A172 (cell line): ENCODE results near the gene USP32. TPM values are rescaled to one million over a fixed set of nuclear protein-coding genes. Genes with fewer than 3 reads are reported as not detected.

Experiments
- DNase-seq: peaks from one replicate; pipeline ENCODE4 v3.0.0-alpha.2; 2015; ENCODE audit warnings: low spot score
- total RNA-seq: library from RNA; depleted of rRNA; stranded (reverse); fragments of >200 nt; shearing (Covaris generic); gene quantifications from 2 replicates; pipeline ENCODE4 v1.2.3, GENCODE V29; 2014

The USP32 gene
- total RNA-seq, 1 experiment from 2014 or later: 39.0 TPM

DNA sequence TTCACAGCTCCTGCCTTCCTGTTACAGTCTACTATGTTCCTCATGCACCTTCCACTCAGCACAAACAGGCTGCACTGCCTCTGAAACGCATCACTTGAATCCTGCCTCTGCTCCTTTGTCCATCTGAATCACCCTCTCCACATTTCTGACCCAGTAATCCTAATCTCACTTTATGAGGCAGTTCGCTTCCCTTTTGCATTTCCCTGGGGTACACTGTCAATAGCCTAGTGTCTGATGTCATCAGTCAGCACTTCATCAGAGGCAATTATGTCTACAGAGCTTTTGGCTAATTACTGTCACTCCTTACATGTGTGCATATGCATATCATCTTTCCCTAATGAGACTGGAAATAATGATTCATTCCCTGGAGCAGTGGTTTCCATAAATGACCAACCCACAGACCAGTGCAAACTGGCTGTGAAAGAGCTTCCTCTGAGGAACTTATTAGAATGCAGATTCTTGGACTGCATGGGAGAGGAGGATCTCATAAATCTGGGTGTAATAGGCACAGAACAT, 218.6 kb downstream of the USP32 start:
- no peak for DNase-seq

DNA sequence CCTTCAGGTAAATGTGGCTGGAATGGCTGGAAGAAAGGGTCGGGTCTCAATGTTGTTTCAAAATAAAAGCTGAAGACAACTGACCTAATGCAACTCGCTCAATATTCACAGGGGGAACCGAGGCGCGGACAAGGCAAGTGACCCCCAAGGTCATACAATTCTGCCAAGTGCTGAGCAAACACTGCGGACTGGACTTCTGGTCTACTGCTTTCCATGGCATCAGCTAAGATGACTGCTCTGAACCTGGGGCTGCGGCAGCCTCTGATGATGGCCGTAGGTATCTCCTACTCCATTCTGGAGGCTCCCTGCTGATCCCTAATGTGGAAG, 220.2 kb downstream of the USP32 start:
- no peak for DNase-seq

DNA sequence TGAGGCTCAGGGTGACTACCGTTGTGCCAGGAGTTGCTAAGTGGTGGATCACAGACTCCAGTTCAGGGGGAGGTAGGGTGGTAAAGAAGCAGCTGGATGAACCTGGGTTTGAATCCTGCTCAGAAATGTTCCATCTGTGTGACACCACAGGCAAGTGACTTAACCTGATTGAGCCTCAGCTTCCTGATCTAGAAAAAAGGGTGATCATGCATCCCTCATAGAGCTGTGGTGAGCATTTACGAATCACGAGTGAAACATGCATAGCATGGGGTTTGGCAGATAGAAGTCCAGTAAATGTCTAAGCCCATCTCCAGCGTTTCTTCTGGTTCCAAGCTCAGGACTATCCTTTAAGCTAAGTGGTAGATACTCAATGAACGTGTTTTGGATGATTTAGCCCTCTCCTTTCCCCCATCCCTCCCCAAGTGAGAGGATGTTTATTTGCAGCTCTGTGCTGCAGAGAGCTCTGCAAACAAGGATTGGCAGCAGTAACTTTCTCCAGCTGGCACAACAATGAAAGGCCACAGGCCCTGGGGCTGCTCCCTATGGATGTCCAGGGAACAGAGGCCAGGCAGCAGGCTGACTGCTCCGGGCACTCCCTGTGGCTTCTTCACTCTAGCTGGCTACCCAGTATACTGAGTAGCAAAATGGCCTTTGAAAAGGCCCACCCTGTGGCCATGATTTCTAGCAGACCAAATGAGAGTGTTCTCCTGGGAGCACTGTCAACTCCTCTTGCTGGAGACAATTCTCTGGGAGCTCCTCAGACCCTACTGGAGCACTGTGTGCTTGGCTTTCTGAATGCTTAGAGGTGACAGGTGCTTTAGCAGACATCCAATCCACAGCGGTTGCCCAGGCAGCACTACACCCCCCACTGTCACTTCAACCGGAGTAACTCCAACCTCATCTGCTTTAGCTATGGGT, 220.8 kb downstream of the USP32 start:
- DNase-seq: no peak

DNA sequence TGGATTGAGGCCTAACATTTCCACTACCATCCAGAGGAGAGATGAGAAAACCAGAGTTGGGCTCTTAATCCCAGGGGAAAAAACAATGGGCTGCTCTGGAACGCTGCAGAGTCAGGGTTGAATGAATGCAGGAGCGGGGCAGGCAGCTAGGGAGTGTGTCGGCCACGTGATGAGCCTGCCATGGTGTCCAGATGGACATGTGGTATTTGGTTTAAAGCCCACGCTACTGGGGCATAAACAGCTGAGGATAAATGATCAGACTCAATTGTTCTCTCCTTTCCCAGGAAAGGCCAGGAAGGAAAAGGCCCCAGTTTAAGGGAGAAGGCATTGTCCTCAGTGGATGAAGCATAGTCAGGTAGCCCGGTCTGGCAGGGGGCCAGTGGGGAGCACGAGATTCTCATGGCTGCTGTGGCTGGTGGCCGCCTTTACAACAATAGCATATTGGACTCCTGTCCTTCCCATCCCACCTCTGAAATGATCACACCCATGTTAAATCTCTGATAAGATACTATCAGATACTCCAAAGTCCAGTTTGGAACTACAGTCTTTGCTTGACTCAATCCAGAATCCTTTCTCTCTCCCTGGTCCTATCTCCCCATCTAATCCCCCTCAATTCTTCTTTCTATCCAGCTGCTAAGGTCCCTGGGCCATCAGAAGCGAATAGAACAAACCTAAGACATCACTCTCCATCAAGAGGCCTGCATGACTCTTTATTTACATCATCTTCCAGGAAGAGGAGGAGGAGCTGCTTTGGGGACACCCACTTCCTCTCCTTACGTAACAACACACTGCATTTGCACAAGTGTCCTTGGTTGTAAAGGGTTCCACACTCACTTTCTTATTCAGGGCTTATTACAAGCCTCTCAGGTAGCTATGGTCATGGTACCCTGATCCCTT, 221.8 kb downstream of the USP32 start:
- DNase-seq: peak; percentile 48

DNA sequence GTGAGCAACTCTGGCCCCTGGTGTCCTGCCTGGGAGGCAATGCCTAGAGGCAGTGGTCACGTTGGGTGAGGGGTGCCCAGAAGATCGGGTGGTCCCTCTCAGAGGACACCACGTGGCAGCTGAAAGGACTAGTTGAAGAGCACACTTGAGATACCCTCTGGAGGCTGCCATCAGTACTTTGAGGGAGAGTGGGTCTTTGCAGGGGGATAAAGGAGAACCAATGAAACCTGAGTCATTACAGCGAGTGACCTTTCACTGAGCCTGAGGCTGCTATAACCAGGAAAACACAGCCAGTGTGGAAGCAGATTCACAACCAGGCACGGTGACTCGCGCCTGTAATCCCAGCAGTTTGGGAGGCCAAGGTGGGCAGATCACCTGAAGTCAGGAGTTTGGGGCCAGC, 223.3 kb downstream of the USP32 start:
- no peak for DNase-seq

DNA sequence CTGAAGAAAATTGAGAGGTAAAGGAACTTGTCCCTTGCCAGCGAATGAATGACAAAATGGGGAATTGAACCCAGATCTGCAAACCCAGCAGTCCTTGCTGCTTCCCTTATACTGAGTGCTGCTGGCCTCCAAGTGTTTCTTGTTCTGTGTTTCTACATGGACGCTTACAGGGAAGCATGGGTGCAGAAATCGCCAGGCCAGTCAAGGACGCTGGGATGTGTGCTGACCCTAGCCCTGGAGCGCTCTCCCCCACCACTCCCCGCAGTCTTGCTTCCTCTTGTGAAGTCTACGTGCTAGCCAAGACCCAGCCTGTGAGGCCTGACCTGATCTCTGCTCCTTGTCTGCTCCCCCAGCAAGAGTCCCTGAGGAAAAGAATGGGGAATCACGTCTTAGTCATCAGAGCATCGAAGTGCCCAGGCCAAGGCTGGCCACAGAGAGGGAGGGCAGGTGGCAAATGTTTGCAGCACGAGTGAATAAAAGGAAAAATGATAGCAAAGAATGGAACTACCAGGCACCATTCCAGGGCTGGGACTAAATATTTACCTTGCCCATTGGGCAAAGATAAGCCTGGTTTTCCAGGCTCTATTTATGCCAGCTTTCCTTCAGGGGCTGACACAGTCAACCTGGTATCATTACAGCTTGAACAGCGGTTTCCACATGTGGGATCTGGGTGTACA, 224.7 kb downstream of the USP32 start:
- peak; percentile 42 for DNase-seq

DNA sequence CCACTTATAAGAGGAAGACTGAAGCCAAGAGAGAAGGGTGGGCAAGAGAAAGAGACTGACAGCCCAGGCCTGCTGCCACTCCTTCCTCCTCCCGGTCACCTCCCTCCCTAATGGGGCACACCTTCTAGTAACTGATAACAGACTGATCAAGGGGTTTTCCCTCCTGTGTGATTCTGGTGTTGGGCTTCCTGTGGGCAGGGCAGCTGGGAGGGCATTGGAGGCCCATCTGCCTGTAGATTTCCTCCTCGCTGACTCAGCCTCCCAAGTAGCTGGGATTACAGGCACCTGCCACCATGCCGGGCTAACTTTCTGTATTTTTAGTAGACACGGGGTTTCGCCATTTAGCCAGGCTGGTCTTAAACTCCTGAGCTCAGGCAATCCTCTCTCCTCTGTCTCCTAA, 226.0 kb downstream of the USP32 start:
- peak; percentile 56 for DNase-seq

DNA sequence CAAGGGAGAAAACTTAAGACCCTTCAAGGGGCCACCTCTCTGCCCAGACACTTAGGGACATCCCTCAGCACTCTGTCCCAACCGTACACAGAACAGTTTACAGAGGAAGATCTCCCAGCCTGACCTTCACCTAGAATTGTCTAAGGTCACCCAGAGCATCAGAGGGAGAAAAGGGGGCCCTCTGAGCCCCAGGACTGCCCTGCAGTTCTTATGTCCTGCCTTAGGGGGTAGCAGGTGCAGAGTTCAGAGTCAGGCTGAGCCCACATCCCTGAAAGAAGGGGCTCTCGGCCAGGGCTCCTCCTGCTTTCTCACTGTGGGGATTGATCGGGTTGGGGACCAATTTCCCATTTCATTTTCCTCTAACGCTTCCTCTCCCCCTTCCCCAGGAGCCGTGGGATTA, 226.7 kb downstream of the USP32 start:
- DNase-seq: no peak

DNA sequence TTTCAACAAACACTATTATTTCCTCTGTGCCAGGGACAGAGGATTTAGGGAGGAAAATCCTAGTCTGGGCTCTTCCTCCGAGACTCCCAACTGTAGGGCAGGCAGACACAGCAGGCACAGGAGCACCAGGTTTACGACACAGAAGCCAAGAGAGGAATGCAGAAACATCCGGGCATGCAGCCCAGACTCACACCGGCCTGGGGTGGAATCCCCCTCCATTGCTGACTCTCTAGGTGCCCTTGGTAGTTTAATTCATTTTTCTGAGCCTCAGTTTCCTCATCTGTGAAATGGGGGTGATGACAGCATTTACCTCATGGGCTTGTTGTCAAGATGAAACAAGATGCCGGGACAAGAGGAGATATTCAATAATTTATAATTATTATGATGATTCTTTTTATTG, 227.2 kb downstream of the USP32 start:
- DNase-seq: no peak

DNA sequence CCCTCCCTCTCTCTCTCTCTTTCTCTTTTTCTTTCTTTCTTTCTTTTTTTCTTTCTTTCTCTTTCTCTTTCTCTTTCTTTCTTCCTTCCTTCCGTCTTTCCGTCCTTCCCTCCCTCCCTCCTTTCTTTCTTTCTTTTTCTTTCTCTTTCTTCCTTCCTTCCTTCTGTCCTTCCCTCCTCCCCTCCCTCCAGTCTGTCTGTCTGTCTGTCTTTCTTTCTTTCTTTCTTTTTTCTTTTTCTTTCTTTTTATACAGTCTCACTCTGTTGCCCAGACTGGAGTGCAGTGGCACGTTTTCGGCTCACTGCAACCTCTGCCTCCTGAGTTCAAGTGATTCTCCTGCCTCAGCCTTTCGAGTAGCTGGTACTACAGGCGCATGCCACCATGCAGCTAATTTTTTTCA, 227.8 kb downstream of the USP32 start:
- no peak for DNase-seq

DNA sequence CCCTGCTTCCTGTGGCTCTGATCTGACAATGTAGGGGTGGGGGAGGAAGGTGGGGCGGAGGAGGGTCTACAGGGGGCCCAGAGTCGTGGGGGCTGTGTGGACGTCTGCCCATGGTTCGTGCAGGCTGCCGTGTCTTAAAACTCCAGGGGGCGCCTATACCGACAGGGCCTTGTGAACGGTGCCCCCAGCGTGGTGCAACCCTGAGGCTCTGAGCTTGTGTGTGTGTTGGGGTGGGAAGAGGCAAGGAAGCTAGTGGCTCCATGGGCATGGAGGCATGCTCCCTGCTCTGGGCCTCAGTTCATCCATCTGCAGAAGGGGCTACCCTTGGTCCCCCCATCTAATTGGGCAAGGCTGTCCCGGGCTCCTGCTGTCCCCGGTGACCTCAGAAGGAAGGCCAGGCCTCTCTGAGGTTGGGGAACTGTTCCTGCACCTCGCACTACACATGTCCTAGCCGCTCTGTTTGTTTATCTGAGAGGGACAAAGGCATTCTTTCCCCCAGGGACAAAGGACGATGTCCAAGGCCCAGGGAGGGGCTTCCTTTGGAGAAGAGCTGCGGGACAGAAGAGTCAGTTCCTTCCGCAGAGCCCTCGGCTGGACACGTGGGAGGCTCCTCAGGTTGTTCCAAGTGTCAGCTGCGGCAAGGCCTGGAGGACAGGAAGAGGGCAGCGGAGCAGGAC, 228.7 kb downstream of the USP32 start:
- no peak for DNase-seq

DNA sequence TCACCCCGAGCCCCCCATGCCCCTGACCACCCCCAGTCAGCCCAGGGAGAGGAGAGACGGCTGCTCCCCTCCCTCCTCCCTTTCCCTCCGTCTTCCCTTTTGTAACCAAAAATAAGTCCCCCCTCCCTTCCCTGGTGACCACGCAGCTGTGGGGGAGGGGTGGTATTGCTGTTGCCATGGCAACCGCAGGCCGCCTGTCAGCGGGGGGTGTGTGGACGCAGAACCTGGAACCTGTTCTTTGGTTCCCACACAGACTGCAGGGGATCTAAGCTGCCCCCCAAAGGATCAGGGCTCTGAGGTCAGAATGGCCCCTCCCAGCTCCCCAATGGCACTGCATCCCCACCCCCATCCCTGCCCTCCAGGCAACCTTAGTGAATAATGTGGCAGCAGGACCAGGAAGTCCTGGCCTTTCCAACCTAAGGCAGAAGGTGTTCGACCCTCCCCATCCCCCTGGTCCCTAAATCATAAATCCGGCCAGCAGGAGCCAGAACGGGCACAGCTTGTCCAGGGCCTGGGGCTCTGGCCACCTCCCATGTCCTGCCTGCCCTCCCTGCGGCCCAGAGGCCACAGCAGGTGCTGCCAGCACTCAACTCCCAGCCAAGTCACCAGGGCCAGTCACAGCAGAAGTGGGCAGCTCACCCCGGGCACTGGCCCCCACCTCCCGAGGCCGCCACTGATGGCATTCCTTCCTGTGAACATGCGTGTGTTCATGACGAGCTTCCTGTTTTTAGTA, 230.2 kb downstream of the USP32 start:
- DNase-seq: no peak

DNA sequence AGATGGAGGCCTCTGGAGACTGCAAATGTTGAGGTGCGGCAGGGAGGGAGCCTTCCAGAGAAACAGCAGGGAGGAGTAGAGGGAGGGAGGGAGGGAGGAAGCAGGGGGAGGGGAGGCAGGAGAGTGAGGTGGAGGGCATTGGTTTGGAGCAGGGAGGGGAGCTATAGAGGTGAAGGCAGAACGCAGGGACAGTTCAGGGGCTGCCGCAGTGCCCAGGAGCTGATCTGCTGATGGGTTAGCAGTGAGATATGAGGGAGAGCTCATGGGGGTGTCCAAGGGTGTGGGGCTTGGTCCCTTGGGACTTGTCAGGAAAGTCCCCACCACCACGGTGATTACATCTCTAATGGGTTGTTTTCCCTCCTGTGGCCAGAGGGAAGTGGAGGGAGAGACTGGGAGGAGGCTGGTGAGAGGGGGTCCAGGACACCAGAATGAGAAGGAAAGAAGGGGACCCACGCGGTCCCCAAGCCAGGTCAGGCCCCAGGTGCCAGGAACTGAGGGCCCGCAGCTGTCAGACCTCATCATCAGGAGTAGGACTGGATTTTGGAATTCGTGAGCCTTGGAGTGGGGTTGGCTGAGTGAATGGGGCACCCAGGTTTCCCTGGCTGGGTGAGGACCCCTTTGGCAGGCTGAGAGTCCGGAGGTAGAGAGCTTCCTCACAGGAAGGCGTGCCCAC, 231.0 kb downstream of the USP32 start:
- DNase-seq: no peak

DNA sequence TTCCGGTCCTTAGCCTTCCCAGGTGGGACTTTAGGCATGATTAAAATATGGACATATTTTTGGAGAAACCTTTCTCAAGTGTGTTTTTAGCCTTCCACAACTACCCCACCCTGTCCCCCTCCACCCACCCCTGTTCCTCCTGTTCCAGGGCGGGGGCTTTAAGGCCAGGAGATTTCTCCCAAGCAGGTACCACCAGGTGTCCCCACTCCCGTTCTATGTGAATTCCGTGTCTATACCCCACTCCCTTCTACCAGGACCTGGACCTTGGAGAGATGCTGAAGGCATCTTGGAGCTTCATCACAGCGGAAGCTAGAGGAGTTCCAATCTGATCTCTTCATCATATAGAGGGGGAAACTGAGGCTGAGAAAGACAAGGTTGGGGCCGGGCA, 232.5 kb downstream of the USP32 start:
- no peak for DNase-seq

DNA sequence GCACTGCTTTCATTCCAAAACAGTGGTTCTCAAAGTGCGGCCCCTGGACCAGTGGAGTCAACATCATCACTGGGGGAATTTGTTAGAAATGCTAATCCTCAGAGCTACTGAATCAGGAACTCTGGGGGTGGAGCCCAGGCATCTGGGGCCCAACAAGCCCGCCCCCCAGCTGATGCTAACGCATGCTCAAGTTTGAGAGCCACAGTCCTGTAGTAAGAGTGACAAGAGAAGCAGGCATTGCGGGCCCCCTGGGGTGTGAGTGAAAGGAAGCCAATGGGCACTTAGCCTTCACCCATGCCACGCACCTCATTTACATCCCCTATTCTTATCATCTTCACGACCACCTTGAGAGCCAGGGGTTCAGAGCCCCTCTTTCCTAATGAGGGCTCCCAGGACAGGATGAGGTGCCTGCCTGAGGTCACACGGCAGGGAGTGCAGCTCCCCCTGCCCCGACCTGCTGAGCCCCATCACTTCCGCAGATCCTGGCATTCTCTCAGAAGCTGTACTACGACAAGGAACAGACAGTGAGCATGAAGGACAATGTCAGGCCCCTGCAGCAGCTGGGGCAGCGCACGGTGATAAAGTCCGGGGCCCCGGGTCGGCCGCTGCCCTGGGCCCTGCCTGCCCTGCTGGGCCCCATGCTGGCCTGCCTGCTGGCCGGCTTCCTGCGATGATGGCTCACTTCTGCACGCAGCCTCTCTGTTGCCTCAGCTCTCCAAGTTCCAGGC, 233.0 kb downstream of the USP32 start:
- no peak for DNase-seq

DNA sequence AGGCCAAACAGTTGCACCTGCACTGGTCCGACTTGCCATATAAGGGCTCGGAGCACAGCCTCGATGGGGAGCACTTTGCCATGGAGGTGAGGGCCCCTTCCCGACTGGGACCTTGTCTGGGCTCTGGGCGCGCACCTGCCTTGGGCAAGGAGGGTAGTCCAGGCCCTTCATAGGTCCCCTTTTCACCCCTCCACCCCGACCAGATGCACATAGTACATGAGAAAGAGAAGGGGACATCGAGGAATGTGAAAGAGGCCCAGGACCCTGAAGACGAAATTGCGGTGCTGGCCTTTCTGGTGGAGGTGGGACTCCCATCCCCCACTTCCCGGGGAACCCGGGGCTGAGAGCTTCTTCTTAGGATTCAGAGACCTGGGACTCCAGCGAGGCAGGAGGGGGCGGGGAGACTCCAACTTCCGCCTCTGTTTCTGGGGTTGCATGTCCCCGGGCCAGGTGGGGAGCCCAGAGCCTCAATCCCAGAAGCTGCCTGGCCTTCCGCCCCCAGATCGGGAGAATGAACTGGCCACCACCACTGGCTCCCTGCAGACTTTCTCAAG, 234.4 kb downstream of the USP32 start:
- no peak for DNase-seq

DNA sequence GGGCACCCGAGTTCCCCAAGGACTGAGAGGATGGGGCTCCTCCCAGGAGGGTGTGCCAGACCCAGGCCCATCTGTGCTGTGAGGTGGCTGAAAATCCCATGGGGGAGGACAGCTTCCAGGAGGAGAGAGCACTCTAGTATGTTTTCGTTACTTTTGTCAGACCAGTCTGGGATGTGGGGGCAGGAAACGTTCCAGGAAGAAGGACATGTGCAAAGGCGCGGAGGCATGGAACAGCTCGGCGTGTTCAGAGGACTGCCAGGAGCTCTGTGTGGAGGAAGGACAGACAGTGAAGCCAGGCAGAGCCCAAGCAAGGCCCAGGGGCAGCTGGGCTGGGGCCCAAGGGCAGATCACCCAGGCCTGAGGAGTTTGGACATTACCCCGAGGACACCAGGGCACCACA, 235.2 kb downstream of the USP32 start:
- DNase-seq: no peak

DNA sequence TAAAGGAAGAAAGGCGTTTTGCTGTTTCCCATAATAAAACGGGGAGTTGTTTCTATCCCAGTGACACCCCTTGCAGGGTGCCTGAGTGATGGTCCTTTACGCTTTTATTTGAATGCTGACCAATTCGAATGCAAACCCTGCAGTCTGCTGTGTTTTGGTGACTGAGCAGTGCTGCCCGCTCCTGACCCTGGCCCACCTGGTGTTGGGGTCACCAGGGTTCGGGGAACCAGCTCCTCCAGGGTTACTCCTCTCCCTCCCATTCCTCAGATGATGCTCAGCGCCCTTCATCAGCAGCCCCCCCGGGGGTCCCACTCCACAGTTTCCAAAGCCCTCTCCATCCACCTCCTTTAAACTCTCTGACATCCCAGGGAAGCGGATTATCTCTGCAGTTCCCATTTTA, 236.1 kb downstream of the USP32 start:
- DNase-seq: no peak

DNA sequence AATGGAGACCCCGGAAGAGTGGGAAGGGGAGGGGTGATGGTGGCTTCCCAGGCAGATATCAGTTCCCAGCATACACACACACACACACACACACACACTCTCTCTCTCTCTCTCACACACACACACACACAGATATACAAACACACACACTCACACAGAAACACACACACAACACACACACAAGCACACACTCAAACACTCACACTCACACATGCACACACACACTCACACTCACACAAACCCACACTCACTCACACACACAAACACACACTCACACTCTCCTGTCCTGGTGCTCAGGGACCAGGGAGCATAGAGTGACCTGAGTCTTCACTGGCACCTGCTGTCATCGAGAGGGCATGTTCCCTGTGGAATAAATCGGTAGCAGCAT, 236.5 kb downstream of the USP32 start:
- no peak for DNase-seq
